ENCODE data around the gene MIA2. TPM values are rescaled to one million over a fixed set of nuclear protein-coding genes. Genes with fewer than 3 reads are reported as not detected.

MIA2 gene
- total RNA-seq, 1 donor from 2014 or later: 34.2 TPM

DNA sequence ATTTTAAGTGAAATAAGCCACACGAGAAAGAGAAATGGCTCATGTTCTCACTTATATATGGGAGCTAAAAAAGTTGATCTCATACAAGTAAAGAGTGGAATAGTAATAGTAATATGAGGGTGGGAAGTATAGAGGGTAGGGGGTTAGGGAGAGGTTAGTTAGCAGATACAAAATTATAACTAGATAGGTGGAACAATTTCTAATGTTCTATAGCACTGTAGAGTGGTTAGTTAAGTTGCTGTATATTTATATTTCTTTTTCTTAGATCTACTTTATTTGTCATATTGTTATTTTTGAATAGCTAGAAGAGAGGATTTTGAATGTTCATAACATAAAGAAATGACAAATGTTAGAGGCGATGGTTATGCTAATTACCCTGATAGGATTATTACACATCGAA, 74.1 kb downstream of the MIA2 start:
- intact Hi-C loops (cut with DNase I): no loop called here
- H3K27ac ChIP-seq: no peak overlapping the region
- no peak for DNase-seq
- ATAC-seq: no peak
- H3K27me3 ChIP-seq (ENCODE audit: low read depth): no peaks in the 10 kb centered on the region
- no peaks in the 10 kb centered on the region for H3K9me3 ChIP-seq
- no peak overlapping the region for H3K4me3 ChIP-seq
- H3K36me3 ChIP-seq: peaks cover 14% of the 10 kb centered on the region
- no peaks in the 10 kb centered on the region for H3K4me1 ChIP-seq
- TF ChIP-seq, protein P1, sequence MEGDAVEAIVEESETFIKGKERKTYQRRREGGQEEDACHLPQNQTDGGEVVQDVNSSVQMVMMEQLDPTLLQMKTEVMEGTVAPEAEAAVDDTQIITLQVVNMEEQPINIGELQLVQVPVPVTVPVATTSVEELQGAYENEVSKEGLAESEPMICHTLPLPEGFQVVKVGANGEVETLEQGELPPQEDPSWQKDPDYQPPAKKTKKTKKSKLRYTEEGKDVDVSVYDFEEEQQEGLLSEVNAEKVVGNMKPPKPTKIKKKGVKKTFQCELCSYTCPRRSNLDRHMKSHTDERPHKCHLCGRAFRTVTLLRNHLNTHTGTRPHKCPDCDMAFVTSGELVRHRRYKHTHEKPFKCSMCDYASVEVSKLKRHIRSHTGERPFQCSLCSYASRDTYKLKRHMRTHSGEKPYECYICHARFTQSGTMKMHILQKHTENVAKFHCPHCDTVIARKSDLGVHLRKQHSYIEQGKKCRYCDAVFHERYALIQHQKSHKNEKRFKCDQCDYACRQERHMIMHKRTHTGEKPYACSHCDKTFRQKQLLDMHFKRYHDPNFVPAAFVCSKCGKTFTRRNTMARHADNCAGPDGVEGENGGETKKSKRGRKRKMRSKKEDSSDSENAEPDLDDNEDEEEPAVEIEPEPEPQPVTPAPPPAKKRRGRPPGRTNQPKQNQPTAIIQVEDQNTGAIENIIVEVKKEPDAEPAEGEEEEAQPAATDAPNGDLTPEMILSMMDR (IDR thresholded peaks at IDR 0.05): no peak

DNA sequence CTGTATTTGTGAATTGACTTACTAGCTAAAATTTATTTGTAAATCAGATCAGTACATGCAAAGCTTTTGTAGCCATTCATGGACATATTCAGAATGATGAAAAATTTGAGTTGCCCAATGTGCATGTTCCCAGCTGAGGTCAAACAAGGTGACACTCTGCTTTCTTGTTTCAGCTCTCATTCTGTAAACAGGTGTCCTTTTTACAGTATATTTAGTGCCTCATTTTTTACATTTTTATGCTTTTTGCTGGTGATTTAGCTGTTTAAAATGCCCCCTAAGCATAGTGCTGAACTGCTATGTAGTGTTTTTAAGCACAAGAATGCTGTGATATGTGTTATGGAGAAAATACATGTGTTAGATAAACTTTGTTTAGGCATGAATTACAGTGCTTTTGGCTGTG, 76.3 kb downstream of the MIA2 start:
- no peak for ATAC-seq
- intact Hi-C loops (cut with DNase I): no loop called here

DNA sequence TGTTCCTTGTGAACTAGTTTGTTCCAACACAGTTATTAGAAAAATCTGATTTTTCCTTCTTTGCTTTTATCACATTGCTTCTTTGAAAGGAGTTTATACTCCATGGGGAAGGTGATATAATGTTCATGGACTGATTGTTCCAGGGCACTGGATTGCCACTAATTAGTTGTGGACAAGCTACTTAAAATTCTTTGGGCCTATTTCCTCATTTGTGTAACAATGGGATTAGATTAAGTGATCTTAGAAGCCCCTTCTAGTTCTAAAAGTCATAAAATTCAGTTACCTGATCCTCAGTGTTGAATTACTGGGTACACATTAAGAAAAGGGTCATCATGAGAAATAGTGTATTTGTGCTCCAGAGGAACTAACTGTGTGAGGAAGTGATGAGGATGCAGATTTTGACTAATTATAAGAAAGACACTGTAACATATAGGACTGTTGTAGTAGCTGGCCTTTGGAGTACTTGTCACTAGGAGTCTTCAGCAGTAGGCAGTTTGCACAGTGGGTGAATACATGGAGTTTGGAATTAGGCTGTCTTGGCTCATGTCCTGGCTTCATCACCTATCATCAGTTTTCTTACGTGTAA, 82.2 kb downstream of the MIA2 start:
- H3K4me3 ChIP-seq: no peak overlapping the region
- H3K27ac ChIP-seq: no peak overlapping the region
- DNase-seq: no peak
- TF ChIP-seq, protein P1 (IDR thresholded peaks at IDR 0.05): no peak
- no peaks in the 10 kb centered on the region for H3K9me3 ChIP-seq
- ATAC-seq: no peak
- peaks cover 54% of the 10 kb centered on the region for H3K36me3 ChIP-seq
- intact Hi-C loops (cut with DNase I): no loop called here
- H3K4me1 ChIP-seq: no peaks in the 10 kb centered on the region
- H3K27me3 ChIP-seq (ENCODE audit: low read depth): no peaks in the 10 kb centered on the region

More for the DNA sequence above, 76.3 kb downstream of the MIA2 start:
- Histone ChIP-seq H3K4me3 (no peak overlapping the region), H3K27ac (no peak overlapping the region), H3K36me3 (peaks cover 12% of the 10 kb centered on the region), H3K27me3 (ENCODE audit: low read depth) (no peaks in the 10 kb centered on the region), H3K4me1 (no peaks in the 10 kb centered on the region), H3K9me3 (no peaks in the 10 kb centered on the region)
- TF ChIP-seq, protein P1 (IDR thresholded peaks at IDR 0.05): no peak
- DNase-seq: no peak

DNA sequence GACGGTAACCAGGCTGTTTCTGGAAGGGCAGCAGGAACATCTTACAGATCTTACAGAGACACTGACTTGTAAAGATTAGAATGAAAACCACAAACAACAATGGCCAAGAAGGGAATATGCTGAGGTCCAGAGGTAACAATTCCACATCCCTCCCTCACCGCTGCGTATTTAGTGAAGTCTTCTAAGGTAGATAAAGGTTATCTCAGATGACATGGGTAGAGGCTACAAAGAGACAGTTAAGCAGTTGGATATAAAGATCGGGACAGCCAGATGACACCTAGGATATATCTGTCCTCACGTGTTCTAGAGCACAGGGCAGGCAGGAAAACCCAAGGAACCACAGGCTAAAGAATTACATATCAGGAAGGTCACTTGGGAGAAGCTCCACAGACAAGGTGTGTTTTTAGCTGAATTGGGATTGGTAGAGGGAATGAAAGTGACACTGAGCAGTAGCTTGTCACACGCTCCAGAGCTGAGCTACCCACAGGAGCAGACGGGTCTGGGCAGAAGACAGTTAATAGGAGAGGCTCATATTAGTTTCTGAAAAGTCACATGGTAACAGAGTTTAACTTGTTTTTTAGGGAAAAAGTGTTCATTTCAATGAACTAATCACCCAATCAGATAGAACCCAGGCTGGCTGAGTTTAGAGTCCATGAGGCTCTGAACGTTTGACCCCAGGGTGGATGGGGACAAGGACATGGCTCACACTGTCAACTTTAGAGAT, 83.3 kb downstream of the MIA2 start:
- ATAC-seq (no peak), DNase-seq (no peak)
- Histone ChIP-seq H3K4me1 (no peaks in the 10 kb centered on the region), H3K27me3 (ENCODE audit: low read depth) (no peaks in the 10 kb centered on the region), H3K36me3 (peaks cover 57% of the 10 kb centered on the region), H3K27ac (no peak overlapping the region), H3K9me3 (no peaks in the 10 kb centered on the region), H3K4me3 (no peak overlapping the region)
- TF ChIP-seq, protein P1 (IDR thresholded peaks at IDR 0.05): no peak
- intact Hi-C loops (cut with DNase I): no loop called here

DNA sequence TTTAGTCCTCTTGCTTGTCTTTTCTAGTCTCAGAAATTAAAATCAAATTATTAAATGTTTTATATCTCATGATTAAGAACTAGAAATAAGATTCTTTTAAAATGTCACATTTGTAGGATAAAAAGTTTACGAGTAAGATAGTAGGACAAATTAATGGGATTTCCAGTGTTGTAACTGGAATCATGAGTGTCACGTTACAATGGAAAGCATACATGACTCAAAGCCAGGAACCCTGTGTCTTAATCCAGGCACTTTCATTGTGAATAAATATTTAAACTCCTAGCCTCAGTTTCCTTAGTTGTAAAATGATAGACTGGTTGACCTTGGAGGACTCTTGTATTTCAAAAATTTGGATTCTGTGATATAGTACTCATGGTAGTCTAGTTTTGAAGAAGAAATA, 84.9 kb downstream of the MIA2 start:
- Histone ChIP-seq H3K27me3 (ENCODE audit: low read depth) (no peaks in the 10 kb centered on the region), H3K27ac (no peak overlapping the region), H3K4me1 (no peaks in the 10 kb centered on the region), H3K36me3 (peaks cover 64% of the 10 kb centered on the region), H3K9me3 (no peaks in the 10 kb centered on the region), H3K4me3 (no peak overlapping the region)
- intact Hi-C loops (cut with DNase I): no loop called here
- no peak for DNase-seq
- TF ChIP-seq, protein P1 (IDR thresholded peaks at IDR 0.05): no peak
- ATAC-seq: no peak

All from lower lobe of right lung (tissue), 2 donors.